Superior temporal gyrus (tissue), 1 donor: ENCODE data around the gene ARHGEF10L.

Source experiments
- DNase-seq: peaks from one replicate; pipeline ENCODE4 v3.0.0-alpha.2; 2016; ENCODE audit errors: extremely low spot score

Gene ARHGEF10L

GRCh38 chr1:17546946-17547670, 7.6 kb downstream of the ARHGEF10L start:
- DNase-seq: peak; percentile 23

GRCh38 chr1:17549384-17549783, 9.9 kb downstream of the ARHGEF10L start:
- no peak for DNase-seq

- DNase-seq: no peak
Observed at GRCh38 chr1:17550729-17551584, 11.5 kb downstream of the ARHGEF10L start.

- DNase-seq: no peak
Observed at GRCh38 chr1:17551755-17552234, 12.3 kb downstream of the ARHGEF10L start.

- no peak for DNase-seq
Observed at GRCh38 chr1:17553975-17554700, 14.6 kb downstream of the ARHGEF10L start.

GRCh38 chr1:17554954-17555353, 15.5 kb downstream of the ARHGEF10L start:
- no peak for DNase-seq

- no peak for DNase-seq
Observed at GRCh38 chr1:17557986-17558385, 18.5 kb downstream of the ARHGEF10L start.

- DNase-seq: no peak
Observed at GRCh38 chr1:17558541-17558940, 19.0 kb downstream of the ARHGEF10L start.

GRCh38 chr1:17558954-17559614, 19.6 kb downstream of the ARHGEF10L start:
- DNase-seq: no peak

GRCh38 chr1:17559615-17560419, 20.3 kb downstream of the ARHGEF10L start:
- no peak for DNase-seq

- no peak for DNase-seq
Observed at GRCh38 chr1:17561247-17561548, 21.7 kb downstream of the ARHGEF10L start.

GRCh38 chr1:17561561-17561985, 22.1 kb downstream of the ARHGEF10L start:
- no peak for DNase-seq

- DNase-seq: no peak
Observed at GRCh38 chr1:17562375-17562774, 22.9 kb downstream of the ARHGEF10L start.

- DNase-seq: no peak
Observed at GRCh38 chr1:17563494-17564281, 24.2 kb downstream of the ARHGEF10L start.

GRCh38 chr1:17564458-17565393, 25.2 kb downstream of the ARHGEF10L start:
- DNase-seq: no peak

GRCh38 chr1:17565461-17566252, 26.2 kb downstream of the ARHGEF10L start:
- no peak for DNase-seq

- no peak for DNase-seq
Observed at GRCh38 chr1:17566417-17566816, 26.9 kb downstream of the ARHGEF10L start.

- no peak for DNase-seq
Observed at GRCh38 chr1:17566892-17567291, 27.4 kb downstream of the ARHGEF10L start.
